ENCODE results near the gene ARHGEF11. TPM values are rescaled to one million over a fixed set of nuclear protein-coding genes. Genes with fewer than 3 reads are reported as not detected.

Gene ARHGEF11
- total and polyA plus RNA-seq, 2 experiments from 2014 or later: 25.0 to 26.9 TPM

DNA sequence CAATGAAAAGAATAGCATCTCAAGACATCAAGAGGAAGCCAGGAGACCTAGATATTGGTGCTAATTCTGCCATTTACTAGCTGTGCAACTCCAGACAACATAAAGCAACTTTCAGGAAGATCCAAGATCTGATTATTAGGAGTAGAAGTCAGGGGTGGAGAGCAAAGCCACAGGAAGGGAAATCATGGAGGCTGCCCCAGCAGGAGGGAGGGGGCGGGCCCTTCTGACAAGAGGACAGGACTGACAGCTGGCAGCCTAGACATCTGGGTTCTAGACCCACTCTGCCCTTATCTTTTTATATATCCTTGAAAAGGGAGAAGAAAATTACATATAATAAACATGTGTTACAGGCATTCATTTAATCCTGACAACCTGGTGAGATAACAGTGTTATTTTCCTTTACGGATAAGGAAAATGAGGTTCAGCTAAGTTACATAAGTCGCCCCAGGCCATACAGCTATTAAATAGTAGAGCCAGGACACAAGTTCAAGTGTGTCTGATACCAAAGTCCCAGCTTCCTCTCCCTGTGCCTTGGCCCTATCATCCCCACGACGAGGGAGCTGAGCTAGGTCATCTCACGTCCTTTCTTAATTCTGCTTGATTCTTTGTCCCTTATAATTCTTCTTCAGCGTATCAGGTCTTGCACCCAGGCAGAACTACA is 46.6 kb downstream of the ARHGEF11 start:
- Histone ChIP-seq H3K36me3 (replicated peaks; ENCODE audit: insufficient read depth, low read depth) (no peaks in the 10 kb centered on the region), H2AFZ (no peak overlapping the region), H3K9me3 (ENCODE audit: low read depth) (no peaks in the 10 kb centered on the region), H3K27me3 (no peaks in the 10 kb centered on the region), H3K9me2 (replicated peaks; ENCODE audit: insufficient read depth) (no peaks in the 10 kb centered on the region), H4K20me1 (ENCODE audit: insufficient read depth, poor library complexity, severe bottlenecking) (peaks cover 32% of the 10 kb centered on the region), H3K4me2 (no peak overlapping the region), H3K4me3 (no peak overlapping the region), H3K79me2 (peaks cover 85% of the 10 kb centered on the region), H3K4me1 (ENCODE audit: insufficient read depth) (no peaks in the 10 kb centered on the region), H3K27ac (no peak overlapping the region)
- TF ChIP-seq EZH2 (IDR thresholded peaks at IDR 0.05; ENCODE audit: borderline replicate concordance) (no peak), EZH2phosphoT487 (IDR thresholded peaks at IDR 0.05; ENCODE audit: low read depth, severe bottlenecking, unreplicated experiment) (no peak)
- TF ChIP-seq, protein P1, sequence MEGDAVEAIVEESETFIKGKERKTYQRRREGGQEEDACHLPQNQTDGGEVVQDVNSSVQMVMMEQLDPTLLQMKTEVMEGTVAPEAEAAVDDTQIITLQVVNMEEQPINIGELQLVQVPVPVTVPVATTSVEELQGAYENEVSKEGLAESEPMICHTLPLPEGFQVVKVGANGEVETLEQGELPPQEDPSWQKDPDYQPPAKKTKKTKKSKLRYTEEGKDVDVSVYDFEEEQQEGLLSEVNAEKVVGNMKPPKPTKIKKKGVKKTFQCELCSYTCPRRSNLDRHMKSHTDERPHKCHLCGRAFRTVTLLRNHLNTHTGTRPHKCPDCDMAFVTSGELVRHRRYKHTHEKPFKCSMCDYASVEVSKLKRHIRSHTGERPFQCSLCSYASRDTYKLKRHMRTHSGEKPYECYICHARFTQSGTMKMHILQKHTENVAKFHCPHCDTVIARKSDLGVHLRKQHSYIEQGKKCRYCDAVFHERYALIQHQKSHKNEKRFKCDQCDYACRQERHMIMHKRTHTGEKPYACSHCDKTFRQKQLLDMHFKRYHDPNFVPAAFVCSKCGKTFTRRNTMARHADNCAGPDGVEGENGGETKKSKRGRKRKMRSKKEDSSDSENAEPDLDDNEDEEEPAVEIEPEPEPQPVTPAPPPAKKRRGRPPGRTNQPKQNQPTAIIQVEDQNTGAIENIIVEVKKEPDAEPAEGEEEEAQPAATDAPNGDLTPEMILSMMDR (IDR thresholded peaks at IDR 0.05; ENCODE audit: poor library complexity): no peak
- WGBS (ENCODE audit: low lambda C conversion rate, missing lambda C conversion rate): 77% methylated on average over 7 of the region's 7 CpGs
- no peak for DNase-seq (ENCODE audit: low spot score)

- H3K36me3 ChIP-seq (replicated peaks; ENCODE audit: insufficient read depth, low read depth): no peaks in the 10 kb centered on the region
- H3K27ac ChIP-seq: no peak overlapping the region
- WGBS (ENCODE audit: low lambda C conversion rate, missing lambda C conversion rate): 93% methylated on average over 3 of the region's 3 CpGs
- no peaks in the 10 kb centered on the region for H3K9me2 ChIP-seq (replicated peaks; ENCODE audit: insufficient read depth)
- peaks cover 79% of the 10 kb centered on the region for H3K79me2 ChIP-seq
- no peak overlapping the region for H3K4me2 ChIP-seq
- no peaks in the 10 kb centered on the region for H3K4me1 ChIP-seq (ENCODE audit: insufficient read depth)
- H2AFZ ChIP-seq: no peak overlapping the region
- H4K20me1 ChIP-seq (ENCODE audit: insufficient read depth, poor library complexity, severe bottlenecking): peaks cover 32% of the 10 kb centered on the region
- TF ChIP-seq, protein P1 (IDR thresholded peaks at IDR 0.05; ENCODE audit: poor library complexity): no peak
- TF ChIP-seq EZH2 (IDR thresholded peaks at IDR 0.05; ENCODE audit: borderline replicate concordance) (no peak), EZH2phosphoT487 (IDR thresholded peaks at IDR 0.05; ENCODE audit: low read depth, severe bottlenecking, unreplicated experiment) (no peak)
- H3K27me3 ChIP-seq: no peaks in the 10 kb centered on the region
- no peak for DNase-seq (ENCODE audit: low spot score)
- H3K4me3 ChIP-seq: no peak overlapping the region
- no peaks in the 10 kb centered on the region for H3K9me3 ChIP-seq (ENCODE audit: low read depth)
Measured at GRCh38 chr1:156998301-156998700, 47.2 kb downstream of the ARHGEF11 start.

- peaks cover 59% of the 10 kb centered on the region for H3K79me2 ChIP-seq
- no peak overlapping the region for H3K27ac ChIP-seq
- no peaks in the 10 kb centered on the region for H3K9me3 ChIP-seq (ENCODE audit: low read depth)
- H3K4me1 ChIP-seq (ENCODE audit: insufficient read depth): no peaks in the 10 kb centered on the region
- no peak overlapping the region for H2AFZ ChIP-seq
- peaks cover 25% of the 10 kb centered on the region for H4K20me1 ChIP-seq (ENCODE audit: insufficient read depth, poor library complexity, severe bottlenecking)
- no peaks in the 10 kb centered on the region for H3K9me2 ChIP-seq (replicated peaks; ENCODE audit: insufficient read depth)
- H3K4me3 ChIP-seq: no peak overlapping the region
- DNase-seq (ENCODE audit: low spot score): no peak
- TF ChIP-seq EZH2phosphoT487 (IDR thresholded peaks at IDR 0.05; ENCODE audit: low read depth, severe bottlenecking, unreplicated experiment) (no peak), EZH2 (IDR thresholded peaks at IDR 0.05; ENCODE audit: borderline replicate concordance) (no peak)
- TF ChIP-seq, protein P1 (IDR thresholded peaks at IDR 0.05; ENCODE audit: poor library complexity): no peak
- H3K27me3 ChIP-seq: no peaks in the 10 kb centered on the region
- H3K4me2 ChIP-seq: no peak overlapping the region
- WGBS (ENCODE audit: low lambda C conversion rate, missing lambda C conversion rate): 95% methylated on average over 5 of the region's 5 CpGs
- no peaks in the 10 kb centered on the region for H3K36me3 ChIP-seq (replicated peaks; ENCODE audit: insufficient read depth, low read depth)
Measured at GRCh38 chr1:156995412-156995811, 50.1 kb downstream of the ARHGEF11 start.

Measured in hepatocyte (in vitro differentiated cells).